AG20443 (cell line): ENCODE data around the gene ESF1.

Source experiments
- DNase-seq: peaks from one replicate; pipeline ENCODE4 v3.0.0; 2012; ENCODE audit warnings: low spot score, mixed read lengths

ESF1 gene

GRCh38 chr20:13678944-13679343, 105.8 kb downstream of the ESF1 start:
- DNase-seq, result no peak

- no peak for DNase-seq
Measured at GRCh38 chr20:13677241-13677640, 107.5 kb downstream of the ESF1 start.

GRCh38 chr20:13676682-13677081, 108.0 kb downstream of the ESF1 start:
- no peak for DNase-seq

- no peak for DNase-seq
Measured at GRCh38 chr20:13672690-13673089, 112.0 kb downstream of the ESF1 start.

GRCh38 chr20:13671916-13672378, 112.8 kb downstream of the ESF1 start:
- peak; percentile 82 for DNase-seq

GRCh38 chr20:13671512-13671911, 113.2 kb downstream of the ESF1 start:
- no peak for DNase-seq

GRCh38 chr20:13670160-13670559, 114.6 kb downstream of the ESF1 start:
- DNase-seq, result no peak

GRCh38 chr20:13665709-13666395, 118.9 kb downstream of the ESF1 start:
- DNase-seq, result no peak
